ENCODE data around the gene LTBP4.

Gene LTBP4

GRCh38 chr19:40596608-40597328 is 4.4 kb upstream of the LTBP4 start:
- no peak for DNase-seq (ENCODE audit: low read depth)

- no peak for DNase-seq (ENCODE audit: low read depth)
Measured at GRCh38 chr19:40597329-40597838, 3.8 kb upstream of the LTBP4 start.

- DNase-seq (ENCODE audit: low read depth) = peak; percentile 76
Measured at GRCh38 chr19:40598121-40598917, 2.9 kb upstream of the LTBP4 start.

GRCh38 chr19:40598918-40599307 is 2.3 kb upstream of the LTBP4 start:
- no peak for DNase-seq (ENCODE audit: low read depth)

GRCh38 chr19:40599331-40599901 is 1.8 kb upstream of the LTBP4 start:
- no peak for DNase-seq (ENCODE audit: low read depth)

- DNase-seq (ENCODE audit: low read depth) = no peak
Measured at GRCh38 chr19:40599902-40600569, 1.1 kb upstream of the LTBP4 start.

- no peak for DNase-seq (ENCODE audit: low read depth)
Measured at GRCh38 chr19:40600570-40601133, 517 bp upstream of the LTBP4 start.

GRCh38 chr19:40603071-40603388 is 1.9 kb downstream of the LTBP4 start:
- DNase-seq (ENCODE audit: low read depth) = no peak

- DNase-seq (ENCODE audit: low read depth) = peak; percentile 75
Measured at GRCh38 chr19:40603389-40604170, 2.4 kb downstream of the LTBP4 start.

GRCh38 chr19:40604171-40604646 is 3.0 kb downstream of the LTBP4 start:
- DNase-seq (ENCODE audit: low read depth) = no peak

- DNase-seq (ENCODE audit: low read depth) = no peak
Measured at GRCh38 chr19:40604647-40605215, 3.6 kb downstream of the LTBP4 start.

GRCh38 chr19:40605216-40605971 is 4.2 kb downstream of the LTBP4 start:
- peak; percentile 47 for DNase-seq (ENCODE audit: low read depth)

GRCh38 chr19:40607311-40608239 is 6.4 kb downstream of the LTBP4 start:
- DNase-seq (ENCODE audit: low read depth) = no peak

- no peak for DNase-seq (ENCODE audit: low read depth)
Measured at GRCh38 chr19:40608240-40608621, 7.1 kb downstream of the LTBP4 start.

- no peak for DNase-seq (ENCODE audit: low read depth)
Measured at GRCh38 chr19:40608957-40609356, 7.8 kb downstream of the LTBP4 start.

GRCh38 chr19:40609561-40610395 is 8.6 kb downstream of the LTBP4 start:
- DNase-seq (ENCODE audit: low read depth) = peak; percentile 79

- no peak for DNase-seq (ENCODE audit: low read depth)
Measured at GRCh38 chr19:40610396-40611064, 9.4 kb downstream of the LTBP4 start.

- DNase-seq (ENCODE audit: low read depth) = no peak
Measured at GRCh38 chr19:40611096-40611495, 9.9 kb downstream of the LTBP4 start.

All from stimulated activated CD8-positive, alpha-beta memory T cell treated with anti-CD3 and anti-CD28 coated beads, Interleukin-15, amount 100 ng/mL, for 24 hours (primary cell).